Left renal pelvis (tissue), 4 donors: ENCODE data around the gene OR6F1. TPM values are rescaled to one million over a fixed set of nuclear protein-coding genes. Genes with fewer than 3 reads are reported as not detected.

Experiments used
- polyA plus RNA-seq, 4 donors: library from polyadenylated mRNA; unstranded; fragments of 120-200 nt; gene quantifications; one replicate each; pipeline ENCODE4 v1.2.1, GENCODE V29; 2013; ENCODE audit not compliant: insufficient read length in 4 of 4

Gene OR6F1
- polyA plus RNA-seq, 4 donors: not detected

Other genes starting within 250 kb of the OR6F1 start
- gene OR2C3, start 180.2 kb downstream of the OR6F1 start, polyA plus RNA-seq: 1 to 10 TPM in 1 of 4 donors, under 1 TPM in 3; 0.55 to 1.7 (median 0.75) TPM
- gene GCSAML, start 167.5 kb downstream of the OR6F1 start, polyA plus RNA-seq: 1 to 10 TPM in 1 of 4 donors, under 1 TPM in 3; 0.61 to 1.1 (median 0.84) TPM
- gene OR2G2, start 128.3 kb downstream of the OR6F1 start, polyA plus RNA-seq: not detected
- gene OR2G3, start 111.1 kb downstream of the OR6F1 start, polyA plus RNA-seq: not detected
- gene OR13G1, start 36.9 kb downstream of the OR6F1 start, polyA plus RNA-seq: not detected
- not detected for gene OR14K1, start 22.0 kb upstream of the OR6F1 start, polyA plus RNA-seq
- gene OR14A2, start 31.5 kb upstream of the OR6F1 start, polyA plus RNA-seq: not detected
- gene OR1C1, start 43.9 kb upstream of the OR6F1 start, polyA plus RNA-seq: not detected
- gene OR14A16, start 107.5 kb upstream of the OR6F1 start, polyA plus RNA-seq: not detected
- gene OR11L1, start 125.2 kb upstream of the OR6F1 start, polyA plus RNA-seq: not detected
- 1 to 10 TPM; 1.4 to 6.5 (median 1.6) TPM for gene TRIM58, start 140.5 kb upstream of the OR6F1 start, polyA plus RNA-seq
- gene OR2W3, start 178.9 kb upstream of the OR6F1 start, polyA plus RNA-seq: 1 to 10 TPM in 1 of 4 donors, under 1 TPM in 2, not detected in 1; 0.23 to 1.3 (median 0.37) TPM
- gene OR2T8, start 203.6 kb upstream of the OR6F1 start, polyA plus RNA-seq: not detected
- not detected for gene OR2AJ1, start 208.2 kb upstream of the OR6F1 start, polyA plus RNA-seq
- not detected for gene OR2L8, start 232.2 kb upstream of the OR6F1 start, polyA plus RNA-seq
- gene OR2AK2, start 248.6 kb upstream of the OR6F1 start, polyA plus RNA-seq: not detected